ENCODE results near the gene ZNF710.

DNA sequence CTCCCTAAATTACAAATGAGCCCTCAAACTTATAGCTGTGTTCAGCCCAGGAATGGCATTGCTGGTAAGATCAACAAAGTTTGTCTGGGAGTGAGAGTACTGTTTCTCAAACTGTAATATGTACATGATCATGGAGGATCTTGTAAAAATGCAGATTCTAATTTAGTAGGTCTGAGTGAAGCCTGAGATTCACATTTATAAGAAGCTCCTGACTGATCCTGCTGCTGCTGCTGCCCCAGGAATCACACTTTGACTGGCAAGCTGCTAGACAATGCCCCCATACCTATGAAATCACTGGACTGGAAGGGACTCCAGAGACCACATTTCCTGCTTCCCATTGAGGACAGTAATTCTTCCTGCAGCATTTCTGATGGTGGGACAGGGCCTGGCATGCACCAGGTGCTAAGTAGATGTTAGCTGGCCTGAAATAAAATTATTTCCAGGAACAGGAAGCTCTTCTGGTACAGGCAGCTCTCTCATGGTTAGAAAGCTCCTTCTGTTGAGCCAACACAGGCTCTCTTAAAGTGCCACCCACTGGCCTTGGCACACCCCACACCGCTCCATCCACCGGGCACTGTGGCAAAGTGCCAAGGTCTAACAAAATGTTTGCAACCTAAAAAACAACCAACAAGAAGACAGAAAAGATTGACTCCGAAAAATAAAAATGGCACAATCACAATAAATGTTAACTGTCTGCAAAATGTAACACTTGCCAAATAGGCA lies 36.7 kb upstream of the ZNF710 start:
- TF ChIP-seq POLR2A (IDR thresholded peaks at IDR 0.05; ENCODE audit: low read length) (no peak), GATA1 (IDR thresholded peaks at IDR 0.05; ENCODE audit: low read depth, low read length) (no peak)

Measured in erythroblast (primary cell).